DND-41 (cell line): ENCODE results near the gene GJB6.

Source experiments
- CTCF ChIP-seq: IDR thresholded peaks from 2 replicates; pipeline ENCODE4 v1.5.1; 2012; ENCODE audit warnings: borderline replicate concordance, low read length, moderate library complexity, mild to moderate bottlenecking; ENCODE audit not compliant: poor library complexity, severe bottlenecking; ENCODE audit errors: extremely low read depth
- EZH2 ChIP-seq: IDR thresholded peaks from 3 replicates; pipeline ENCODE4 v1.6.1; 2012; ENCODE audit warnings: borderline replicate concordance, low read depth, mild to moderate bottlenecking, moderate library complexity, low read length, inconsistent platforms; ENCODE audit not compliant: severe bottlenecking

- TF ChIP-seq EZH2 = peak; percentile 64
- TF ChIP-seq CTCF = no peak
These were observed 38.8 kb downstream of the GJB6 start for GRCh38 chr13:20193162-20193906.
